ENCODE data around the gene RBM20.

DNA sequence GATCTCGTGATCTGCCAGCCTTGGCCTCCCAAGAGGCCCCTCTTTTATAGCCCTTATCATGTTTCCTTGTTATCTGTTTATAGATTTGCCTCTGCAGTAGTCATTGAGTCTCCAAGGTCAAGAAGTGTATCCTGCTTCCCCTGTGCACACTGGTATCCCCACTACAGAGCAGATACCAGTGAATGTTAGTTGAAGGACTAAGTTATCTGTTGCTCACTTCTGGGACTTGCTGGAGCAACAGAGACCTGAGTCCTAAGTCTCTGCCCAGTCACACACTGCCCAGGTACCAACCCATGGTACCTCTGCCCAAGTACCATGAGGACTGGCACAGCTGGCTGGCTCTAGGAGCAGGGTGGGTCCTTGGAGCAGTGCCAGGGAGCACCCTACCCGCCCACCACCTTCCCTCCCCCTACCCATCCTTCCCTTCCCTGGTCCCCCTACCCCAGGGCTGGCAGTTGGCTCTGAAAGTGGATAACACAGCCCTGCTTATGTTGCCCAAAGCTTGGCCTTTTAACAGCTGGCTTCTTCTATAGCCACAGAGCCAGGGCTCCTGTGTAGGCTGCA, 201.1 kb downstream of the RBM20 start:
- TF ChIP-seq, protein P1, sequence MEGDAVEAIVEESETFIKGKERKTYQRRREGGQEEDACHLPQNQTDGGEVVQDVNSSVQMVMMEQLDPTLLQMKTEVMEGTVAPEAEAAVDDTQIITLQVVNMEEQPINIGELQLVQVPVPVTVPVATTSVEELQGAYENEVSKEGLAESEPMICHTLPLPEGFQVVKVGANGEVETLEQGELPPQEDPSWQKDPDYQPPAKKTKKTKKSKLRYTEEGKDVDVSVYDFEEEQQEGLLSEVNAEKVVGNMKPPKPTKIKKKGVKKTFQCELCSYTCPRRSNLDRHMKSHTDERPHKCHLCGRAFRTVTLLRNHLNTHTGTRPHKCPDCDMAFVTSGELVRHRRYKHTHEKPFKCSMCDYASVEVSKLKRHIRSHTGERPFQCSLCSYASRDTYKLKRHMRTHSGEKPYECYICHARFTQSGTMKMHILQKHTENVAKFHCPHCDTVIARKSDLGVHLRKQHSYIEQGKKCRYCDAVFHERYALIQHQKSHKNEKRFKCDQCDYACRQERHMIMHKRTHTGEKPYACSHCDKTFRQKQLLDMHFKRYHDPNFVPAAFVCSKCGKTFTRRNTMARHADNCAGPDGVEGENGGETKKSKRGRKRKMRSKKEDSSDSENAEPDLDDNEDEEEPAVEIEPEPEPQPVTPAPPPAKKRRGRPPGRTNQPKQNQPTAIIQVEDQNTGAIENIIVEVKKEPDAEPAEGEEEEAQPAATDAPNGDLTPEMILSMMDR (IDR thresholded peaks at IDR 0.05; ENCODE audit: low read length), result no peak
- TF ChIP-seq EZH2phosphoT487 (IDR thresholded peaks at IDR 0.05; ENCODE audit: low read length) (no peak), EZH2 (optimal IDR thresholded peaks at IDR 0.05; ENCODE audit: low read depth, low read length) (no peak)

Data from MM.1S (cell line).